ENCODE measurements around the gene MARK4.

The MARK4 gene

DNA sequence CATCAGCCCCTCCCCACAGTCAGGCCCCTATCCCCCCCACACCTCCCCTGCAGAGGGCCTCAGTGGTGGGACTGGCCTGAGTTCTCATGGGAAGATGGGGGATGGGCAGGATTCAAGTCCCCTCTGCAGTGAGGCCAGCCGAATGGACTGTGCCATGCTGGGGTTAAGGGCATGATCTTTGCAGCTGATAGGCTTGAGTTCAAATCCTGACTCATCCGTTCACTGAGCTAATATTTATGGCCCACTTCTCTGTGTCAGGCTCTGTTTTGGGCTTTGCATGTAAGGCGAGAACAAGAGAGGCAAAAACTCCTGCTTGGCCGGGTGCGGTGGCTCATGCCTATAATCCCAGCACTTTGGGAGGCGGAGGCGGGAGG, 20.7 kb downstream of the MARK4 start:
- DNase-seq (ENCODE audit: low read depth), result no peak

DNA sequence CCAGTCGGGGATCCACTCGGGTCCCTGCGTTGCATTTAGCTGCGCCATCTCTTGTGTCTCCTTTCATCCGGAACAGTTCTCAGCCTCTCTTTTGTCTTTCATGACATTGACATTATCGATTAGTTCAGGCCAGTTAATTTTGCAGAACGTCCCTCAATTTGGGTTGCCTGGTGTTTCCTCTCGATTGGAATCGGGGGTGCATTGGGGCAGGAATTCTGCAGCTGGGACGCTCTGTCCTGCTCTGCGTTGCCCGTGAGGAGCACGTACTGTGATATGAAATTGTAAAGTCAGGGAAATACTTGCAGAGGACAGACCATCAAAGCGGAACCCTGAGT, 22.4 kb downstream of the MARK4 start:
- no peak for DNase-seq (ENCODE audit: low read depth)

DNA sequence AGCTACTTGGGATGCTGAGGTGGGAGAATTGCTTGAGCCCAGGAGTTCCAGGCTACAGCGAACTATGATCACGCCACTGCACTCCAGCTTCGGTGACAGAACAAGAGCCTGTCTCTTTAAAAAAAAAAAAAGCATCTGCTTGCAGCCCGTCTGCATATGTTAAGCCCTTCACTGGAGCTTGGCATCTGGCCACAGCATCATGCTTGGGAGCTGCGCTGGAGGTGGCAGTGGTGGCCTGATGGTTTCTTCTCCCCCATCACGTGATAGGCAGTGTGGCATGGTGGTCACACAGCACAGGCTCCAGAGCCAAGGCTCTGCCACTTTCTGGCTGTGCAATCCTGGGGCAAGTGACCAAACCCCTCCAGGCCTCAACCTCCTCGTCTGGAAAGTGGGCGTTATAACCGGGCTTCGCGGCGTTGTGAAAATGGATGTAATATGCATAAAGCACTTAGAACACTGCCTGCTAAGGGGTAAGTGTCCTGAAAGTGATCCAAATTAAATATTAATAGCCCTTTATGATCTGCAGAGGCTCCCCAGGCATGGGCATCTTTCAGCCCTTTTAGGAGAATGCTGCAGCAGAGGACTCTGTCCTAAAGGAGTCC, 24.4 kb downstream of the MARK4 start:
- DNase-seq (ENCODE audit: low read depth), result no peak

DNA sequence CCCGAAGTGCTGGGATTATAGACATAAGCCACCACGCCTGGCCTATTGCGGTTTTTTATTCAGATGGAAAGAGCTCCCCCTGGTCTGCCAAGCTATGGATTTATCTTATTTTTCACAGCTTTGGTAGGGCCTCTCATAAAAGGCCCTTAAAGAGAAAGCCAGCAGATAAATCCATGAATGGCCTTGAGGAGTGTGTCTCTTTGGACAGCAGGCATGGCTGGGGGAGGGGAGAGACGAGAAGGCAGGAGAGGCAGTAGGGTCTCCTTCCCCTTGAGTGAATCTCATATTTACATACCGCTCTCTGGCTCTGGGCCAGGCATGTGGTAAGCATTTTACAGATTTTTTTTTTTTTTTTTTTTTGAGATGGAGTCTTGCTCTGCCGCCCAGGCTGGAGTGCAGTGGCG, 25.2 kb downstream of the MARK4 start:
- no peak for DNase-seq (ENCODE audit: low read depth)

DNA sequence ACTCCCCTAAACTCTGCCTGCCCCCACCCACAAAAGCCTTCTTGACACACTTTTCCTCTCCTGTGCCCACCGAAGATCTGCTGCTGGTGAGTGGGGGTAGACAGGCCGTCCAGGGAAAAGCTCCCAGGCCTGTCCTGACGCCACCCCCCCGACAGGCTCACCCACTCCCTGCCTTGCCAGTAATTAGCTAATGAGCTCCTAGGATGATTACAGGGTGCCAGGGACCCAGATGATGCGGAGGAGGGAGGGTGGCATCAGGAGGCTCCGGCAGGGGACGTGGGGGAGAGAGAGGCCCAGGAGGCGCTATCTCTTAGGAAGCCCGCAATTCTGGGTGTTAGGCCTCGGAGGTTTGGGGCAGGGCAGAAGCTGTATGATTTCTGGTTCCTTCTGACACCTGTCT, 27.0 kb downstream of the MARK4 start:
- DNase-seq (ENCODE audit: low read depth), result no peak

DNA sequence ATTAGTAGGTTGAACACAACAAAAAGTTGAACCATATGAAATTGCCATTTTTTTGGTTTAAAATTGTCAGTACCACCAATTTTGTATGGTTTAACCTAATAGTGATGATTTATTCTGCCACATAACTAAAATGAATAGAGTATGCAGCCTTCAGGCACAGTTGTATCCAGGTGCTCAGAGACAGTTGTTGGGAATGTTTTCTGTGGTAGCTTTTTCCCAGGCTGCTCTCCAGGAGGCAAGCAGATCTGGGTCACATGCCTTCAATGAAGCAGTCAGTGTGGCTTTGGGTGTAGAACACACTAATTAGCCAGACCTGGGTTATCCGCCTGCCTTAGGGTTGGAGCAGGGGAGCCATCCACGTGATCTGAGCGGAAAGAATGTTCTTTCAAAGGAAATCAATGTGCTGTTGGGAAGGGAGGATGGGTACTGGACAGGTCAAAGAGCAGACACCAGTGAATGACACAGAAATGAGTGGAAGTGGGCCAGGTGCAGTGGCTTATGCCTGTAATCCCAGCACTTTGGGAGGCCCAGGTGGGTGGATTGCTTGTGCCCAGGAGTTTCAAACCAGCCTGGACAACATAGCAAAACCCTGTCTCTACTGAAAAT, 28.6 kb downstream of the MARK4 start:
- no peak for DNase-seq (ENCODE audit: low read depth)

DNA sequence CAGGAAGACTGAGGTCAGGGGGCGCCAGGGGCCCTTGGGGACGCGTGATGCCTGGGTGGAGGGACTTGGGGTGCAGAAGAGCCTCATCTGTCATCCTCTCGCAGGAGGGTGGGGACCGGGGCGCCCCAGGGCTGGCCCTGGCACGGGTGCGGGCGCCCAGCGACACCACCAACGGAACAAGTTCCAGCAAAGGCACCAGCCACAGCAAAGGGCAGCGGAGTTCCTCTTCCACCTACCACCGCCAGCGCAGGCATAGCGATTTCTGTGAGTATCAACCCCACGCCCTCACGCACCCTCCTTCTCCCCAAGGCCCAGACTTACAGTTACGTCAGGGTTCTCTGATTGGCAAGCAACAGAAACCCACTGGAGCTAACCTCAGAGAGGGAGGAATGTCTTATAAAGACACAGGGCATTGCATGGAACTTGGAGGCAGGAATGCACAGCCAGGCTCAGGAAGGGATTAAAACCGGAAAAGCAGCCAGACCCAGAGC, 29.4 kb downstream of the MARK4 start:
- DNase-seq (ENCODE audit: low read depth), result no peak

DNA sequence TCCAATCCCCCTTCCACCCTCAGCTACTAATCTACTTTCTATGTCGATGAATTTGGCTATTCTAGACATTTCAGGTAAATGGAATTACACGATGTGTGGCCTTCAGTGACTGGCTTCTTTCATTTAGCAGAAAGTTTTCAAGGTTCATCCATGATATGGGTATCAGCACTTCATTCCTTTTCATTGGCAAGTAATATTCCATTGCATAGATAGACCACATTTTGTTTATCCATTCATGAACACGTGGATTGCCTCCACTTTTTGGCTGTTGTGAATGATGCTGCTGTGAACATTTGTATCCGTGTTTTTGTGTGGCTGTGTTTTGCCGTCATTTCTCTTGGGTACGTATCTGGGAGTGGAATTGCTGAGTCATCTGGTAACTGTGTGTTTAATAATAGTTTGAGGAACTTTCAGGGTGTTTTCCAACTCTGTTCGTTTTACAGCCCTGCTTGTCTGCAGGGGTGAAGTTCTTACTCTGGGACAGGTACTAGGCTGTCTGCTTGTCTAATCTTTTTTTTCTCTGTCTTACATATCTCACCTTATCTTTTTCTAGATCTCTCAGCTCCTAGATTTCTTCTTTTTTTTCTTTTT, 32.5 kb downstream of the MARK4 start:
- DNase-seq (ENCODE audit: low read depth), result no peak

DNA sequence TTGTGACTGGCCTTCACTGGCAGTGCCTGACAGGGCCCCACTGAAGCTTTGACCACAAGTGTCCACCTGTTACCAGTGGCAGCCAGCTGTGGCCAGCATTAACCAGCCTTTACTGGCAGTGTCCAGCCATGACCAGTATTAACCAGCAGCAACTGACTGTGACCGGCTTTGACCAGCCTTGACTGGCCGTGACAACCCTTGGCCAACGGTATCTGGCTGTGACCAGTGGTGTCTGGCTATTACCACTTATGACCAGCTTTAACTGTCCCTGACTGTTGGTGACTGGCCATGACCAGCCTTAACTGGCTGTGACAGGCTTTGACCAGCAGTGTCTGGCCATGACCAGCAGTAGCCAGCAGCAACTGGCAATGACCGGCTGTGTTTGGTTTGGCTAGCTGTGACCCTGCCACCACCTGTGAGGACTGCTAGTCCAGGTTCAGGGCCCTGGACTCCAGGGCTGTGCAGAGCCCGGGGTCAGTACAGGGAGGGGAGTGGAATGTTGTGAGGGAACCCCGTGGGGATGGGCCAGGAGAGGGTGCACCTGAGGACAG, 39.4 kb downstream of the MARK4 start:
- no peak for DNase-seq (ENCODE audit: low read depth)

DNA sequence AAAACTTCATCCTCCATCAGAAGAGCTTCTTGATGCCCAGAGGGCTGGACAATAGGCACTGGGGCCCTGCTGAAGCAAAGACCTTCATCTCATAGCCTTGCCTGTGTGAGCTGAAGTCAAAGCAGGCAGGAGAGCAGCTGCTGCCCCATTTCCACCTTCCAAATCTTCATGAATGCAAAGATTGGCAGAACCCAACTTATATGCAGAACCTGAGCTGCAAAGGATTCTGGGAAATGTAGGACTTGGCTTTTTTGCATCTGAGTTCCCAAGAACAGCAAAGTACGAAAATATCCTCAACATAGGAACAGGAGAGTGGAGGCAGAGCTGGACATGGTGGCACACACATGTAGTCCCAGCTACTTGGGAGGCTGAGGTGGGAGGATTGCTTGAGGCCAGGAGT, 40.8 kb downstream of the MARK4 start:
- DNase-seq (ENCODE audit: low read depth), result no peak

DNA sequence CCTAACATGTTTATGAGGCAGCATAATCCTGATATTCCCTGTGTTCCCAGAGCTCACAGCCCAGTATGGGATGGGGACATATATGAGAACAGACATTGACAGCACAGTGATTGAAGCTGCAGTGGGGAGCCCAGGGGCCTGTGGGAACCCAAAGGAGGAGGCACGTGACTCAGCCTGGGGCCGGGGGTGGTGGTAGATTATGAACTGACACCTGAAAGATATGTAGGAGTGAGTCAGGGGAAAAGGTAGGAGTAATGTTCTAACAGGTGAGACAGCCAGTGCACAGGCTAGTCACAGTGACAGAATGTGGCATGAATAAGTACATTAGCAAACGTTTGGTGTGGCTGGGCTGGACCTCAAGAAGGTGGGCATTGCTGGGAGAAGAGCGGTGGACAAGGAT, 42.6 kb downstream of the MARK4 start:
- no peak for DNase-seq (ENCODE audit: low read depth)

DNA sequence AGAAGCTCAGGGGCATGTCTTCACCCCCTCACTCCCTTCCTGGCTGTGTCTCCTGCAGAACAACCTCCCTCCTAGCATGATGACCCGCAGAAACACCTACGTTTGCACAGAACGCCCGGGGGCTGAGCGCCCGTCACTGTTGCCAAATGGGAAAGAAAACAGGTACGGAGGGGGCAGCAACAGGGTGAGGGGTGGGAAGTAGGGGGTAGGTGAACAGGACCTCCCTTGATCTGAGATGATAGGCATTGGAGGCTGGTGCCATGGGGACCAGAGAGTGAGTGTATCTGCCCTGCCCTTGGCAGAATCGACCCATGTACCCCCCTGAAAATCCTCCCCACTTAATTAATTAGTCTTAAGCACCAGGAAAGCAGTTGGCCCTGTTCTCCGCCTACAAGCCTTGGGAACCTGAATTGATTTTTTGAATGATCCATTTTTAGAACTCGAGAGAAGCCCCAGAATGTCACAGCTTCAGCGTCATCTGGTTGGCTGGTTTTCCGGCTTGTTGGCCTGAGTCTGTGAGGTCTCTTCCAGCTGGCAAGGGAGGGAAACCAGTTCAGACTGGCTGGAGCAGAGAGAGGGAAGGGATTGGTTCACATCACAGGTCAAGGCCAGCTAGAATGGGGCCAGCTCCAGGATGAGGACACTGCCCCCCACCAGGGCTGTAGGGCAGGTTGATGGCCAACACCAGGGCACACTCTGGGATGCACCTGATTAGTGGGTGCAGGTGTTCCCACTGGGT, 43.4 kb downstream of the MARK4 start:
- no peak for DNase-seq (ENCODE audit: low read depth)

DNA sequence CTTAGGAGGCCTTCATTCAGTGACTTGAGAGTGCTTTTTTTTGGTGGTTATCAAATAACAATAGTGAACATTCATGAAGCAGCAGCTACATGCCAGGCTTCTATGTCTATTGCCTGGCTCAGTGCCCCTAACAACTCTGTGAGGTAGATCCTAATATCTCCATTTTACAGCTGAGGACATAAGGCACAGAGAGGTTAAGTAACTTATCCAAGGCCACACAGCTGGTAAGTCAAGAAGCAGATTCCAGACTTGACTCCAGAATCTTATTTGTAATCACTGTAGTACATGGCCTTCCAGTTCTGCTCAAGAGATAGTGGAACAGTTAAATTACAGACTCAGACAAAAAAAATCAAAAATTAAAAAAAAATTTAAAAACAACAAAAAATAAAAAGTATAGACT, 44.8 kb downstream of the MARK4 start:
- DNase-seq (ENCODE audit: low read depth), result no peak

DNA sequence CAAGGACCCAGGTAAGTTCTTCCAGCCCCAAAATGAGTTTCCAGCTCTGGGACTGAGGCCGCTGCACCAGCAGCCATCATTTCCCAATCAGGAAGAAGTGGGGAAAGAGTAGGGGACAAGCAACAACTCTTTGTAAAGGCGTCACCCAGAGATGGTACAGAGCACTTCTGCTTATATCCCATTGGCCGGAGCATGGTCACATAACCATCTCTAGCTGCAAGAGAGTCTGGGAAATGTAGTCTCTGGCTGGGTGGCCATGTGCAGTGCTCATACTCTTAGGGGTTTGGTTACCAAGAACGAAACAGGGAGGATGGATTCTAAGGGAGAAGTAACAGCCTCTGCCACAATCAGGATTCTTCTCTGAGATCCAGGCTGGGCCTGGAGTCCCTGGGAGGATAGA, 45.3 kb downstream of the MARK4 start:
- no peak for DNase-seq (ENCODE audit: low read depth)

DNA sequence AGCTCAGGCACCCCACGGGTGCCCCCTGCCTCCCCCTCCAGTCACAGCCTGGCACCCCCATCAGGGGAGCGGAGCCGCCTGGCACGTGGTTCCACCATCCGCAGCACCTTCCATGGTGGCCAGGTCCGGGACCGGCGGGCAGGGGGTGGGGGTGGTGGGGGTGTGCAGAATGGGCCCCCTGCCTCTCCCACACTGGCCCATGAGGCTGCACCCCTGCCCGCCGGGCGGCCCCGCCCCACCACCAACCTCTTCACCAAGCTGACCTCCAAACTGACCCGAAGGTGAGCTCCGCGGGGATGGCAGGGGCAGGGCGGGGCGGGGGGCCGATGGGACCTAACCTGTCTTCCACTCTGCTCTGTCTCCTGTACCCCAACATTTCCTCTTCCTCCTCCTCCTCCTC, 46.6 kb downstream of the MARK4 start:
- DNase-seq (ENCODE audit: low read depth), result no peak

DNA sequence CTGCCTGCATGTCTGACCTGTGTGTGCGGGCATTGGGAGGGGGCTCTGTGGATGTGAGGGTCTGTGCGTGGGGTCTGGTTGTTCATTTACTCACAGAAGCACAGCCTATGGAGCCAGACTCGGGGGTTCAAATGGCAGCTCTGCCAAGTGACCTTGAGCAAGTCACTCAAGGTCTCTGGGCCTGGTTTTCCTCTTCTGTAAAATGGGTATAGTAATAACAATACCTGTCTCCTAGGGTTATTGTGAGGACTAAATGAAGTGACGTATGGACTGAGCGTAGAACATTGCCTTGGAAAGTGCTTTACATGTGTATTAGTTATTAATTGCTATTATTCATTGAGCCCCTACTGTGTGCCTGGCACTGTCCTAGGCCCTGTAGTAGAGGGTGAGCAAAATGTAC, 47.2 kb downstream of the MARK4 start:
- DNase-seq (ENCODE audit: low read depth), result no peak

DNA sequence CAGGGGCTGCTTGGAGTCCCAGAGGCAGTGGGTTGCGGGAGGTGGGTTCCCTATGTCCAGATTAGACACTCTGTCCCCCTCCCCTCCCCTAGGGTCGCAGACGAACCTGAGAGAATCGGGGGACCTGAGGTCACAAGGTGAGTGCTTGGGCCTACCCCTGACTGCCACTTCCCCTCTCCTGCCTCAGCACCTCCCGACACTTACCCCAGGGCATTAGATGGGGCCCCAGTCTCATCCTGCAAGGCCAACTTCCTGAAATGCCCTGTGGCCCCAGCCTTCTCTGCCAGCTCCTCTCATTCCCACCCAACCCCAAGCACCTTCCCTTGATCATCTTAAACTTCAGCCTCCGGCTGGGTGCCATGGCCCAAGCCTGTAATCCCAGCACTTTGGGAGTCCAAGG, 48.6 kb downstream of the MARK4 start:
- DNase-seq (ENCODE audit: low read depth), result no peak

DNA sequence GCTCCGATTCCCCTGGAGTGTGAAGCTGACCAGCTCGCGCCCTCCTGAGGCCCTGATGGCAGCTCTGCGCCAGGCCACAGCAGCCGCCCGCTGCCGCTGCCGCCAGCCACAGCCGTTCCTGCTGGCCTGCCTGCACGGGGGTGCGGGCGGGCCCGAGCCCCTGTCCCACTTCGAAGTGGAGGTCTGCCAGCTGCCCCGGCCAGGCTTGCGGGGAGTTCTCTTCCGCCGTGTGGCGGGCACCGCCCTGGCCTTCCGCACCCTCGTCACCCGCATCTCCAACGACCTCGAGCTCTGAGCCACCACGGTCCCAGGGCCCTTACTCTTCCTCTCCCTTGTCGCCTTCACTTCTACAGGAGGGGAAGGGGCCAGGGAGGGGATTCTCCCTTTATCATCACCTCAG, 51.3 kb downstream of the MARK4 start:
- no peak for DNase-seq (ENCODE audit: low read depth)

DNA sequence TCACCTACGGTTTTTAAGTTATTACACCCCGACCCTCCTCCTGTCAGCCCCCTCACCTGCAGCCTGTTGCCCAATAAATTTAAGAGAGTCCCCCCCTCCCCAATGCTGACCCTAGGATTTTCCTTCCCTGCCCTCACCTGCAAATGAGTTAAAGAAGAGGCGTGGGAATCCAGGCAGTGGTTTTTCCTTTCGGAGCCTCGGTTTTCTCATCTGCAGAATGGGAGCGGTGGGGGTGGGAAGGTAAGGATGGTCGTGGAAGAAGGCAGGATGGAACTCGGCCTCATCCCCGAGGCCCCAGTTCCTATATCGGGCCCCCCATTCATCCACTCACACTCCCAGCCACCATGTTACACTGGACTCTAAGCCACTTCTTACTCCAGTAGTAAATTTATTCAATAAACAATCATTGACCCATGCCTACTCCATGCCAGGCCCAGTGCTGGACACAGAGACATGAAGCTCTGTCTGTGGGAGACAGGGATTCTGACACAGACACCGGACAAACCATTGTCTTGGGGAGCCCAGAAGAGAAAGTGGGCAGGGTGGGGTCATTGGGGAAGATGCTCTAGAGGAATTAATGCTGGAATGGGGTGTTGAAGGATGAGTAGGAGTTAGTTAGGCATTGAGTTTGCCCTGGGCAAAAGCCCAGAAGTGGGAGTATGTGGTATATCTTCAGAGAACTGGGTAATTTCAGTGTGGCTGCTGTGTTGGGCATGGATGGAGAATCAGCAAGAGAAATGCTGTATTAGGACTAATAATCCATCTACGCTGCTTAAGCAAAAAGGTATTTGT, 52.4 kb downstream of the MARK4 start:
- DNase-seq (ENCODE audit: low read depth), result no peak

DNA sequence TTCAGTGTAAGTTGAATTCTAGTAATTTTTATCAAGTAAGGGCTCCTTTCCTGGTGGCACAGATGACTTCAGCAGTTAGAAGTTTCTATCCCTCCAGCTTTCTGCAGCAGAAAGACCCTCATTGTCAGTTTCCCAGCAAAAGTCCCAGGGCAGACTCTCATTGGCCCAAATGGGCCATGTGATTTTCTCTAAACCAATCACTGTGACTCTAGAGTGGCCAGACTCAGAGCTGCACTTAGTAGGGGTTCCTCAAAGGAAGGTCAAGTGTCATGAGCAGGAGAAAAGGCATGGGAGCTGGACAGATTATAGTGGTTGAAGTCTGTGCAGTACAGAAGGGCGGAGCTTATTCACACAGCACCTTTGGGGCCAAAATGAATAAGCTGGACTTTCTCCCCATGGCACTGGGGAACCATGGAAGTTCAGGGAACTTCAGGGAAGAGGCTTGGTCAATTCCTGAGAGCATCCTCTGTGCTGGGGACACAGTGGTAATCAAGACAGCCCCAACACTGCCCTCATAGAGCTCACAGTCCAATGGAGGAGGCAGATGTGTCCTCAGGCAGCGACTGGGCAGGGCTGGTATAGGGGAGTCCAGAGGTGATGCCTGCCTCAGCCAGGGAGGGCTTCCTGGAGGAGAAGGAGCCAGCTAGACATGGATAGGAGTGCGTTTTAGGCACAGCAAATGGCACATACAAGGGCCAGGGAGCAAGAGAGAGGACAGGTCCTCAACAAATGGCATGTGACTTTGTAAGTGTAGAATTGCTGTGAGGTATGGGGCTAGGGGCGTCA, 53.3 kb downstream of the MARK4 start:
- DNase-seq (ENCODE audit: low read depth), result no peak

DNA sequence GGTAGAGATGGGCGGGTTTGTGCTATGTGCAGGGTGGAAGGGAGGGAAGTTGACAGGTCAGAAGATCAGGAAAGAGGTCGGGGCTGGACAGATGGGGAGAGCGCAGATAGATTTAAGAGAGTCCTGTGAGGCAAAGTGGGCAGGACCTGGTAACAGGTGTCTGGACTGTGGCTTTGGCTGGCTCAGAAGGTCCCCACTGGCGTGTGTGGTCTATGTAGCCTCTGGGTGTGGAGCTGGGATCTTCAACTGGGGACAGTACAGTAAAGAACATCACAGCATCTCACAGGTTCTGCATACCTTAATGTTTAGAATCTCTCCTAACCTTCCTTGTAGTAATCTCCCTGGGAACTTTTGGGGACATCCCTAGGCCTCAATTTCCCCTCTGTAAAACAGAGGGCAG, 53.9 kb downstream of the MARK4 start:
- no peak for DNase-seq (ENCODE audit: low read depth)

DNA sequence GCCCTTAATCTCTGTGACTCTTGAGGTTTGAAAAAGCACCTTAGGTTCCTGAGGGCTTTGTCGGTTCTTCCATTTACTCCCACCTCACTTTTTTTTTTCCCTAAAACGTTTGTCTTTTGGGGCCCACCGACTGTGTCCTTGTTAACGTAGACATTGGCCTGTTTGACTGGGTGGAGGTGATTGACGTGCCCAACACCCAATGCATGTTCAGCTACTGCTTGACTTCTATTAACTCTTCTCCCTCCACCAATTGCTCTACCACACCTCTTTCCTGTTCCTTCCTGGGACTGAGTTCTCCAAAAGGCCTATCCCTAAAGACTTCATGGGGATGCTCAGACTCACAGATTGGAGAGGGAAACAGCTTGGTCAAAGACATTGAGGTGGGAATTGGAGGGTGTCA, 54.4 kb downstream of the MARK4 start:
- DNase-seq (ENCODE audit: low read depth), result no peak

Data from stimulated activated CD8-positive, alpha-beta memory T cell treated with anti-CD3 and anti-CD28 coated beads, Interleukin-12 subunit alpha, Interleukin-12 subunit beta, amount 100 ng/mL, for 4 hours (primary cell).